ENCODE results near the gene FIP1L1. TPM values are rescaled to one million over a fixed set of nuclear protein-coding genes. Genes with fewer than 3 reads are reported as not detected.

FIP1L1 gene
- total and polyA plus RNA-seq, 2 of the 13 experiments (the other 11 are each of a cell fraction or from before 2014, with no cell fraction given): 14.9 to 69.4 TPM

DNA sequence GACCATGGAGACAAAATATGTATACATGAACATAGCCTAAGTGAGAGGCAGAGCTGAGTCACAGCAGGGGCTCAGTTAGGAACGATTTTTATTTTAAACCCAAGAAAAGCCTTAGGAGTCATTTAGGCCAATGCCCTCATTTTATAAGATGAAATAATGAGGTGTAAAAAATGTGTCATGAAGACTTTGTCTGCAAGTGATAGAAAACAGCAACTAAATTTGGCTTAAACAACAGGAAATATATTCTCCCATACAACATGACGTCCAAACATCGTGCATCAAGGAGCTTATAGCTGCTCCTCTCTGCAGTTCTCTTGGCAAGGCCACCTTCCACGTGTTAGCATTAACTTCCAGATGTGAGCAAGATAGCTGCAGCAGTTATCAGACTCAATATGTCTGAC lies 28.4 kb upstream of the FIP1L1 start:
- 94% methylated on average over 4 of the region's 4 CpGs for WGBS (ENCODE audit: low lambda C conversion rate)
- intact Hi-C loops (cut with micrococcal nuclease; ENCODE audit: unreplicated experiment): no loop called here
- ChIA-PET CTCF (ENCODE audit: low intra/inter-chr PET ratio, low total read pairs) (no interaction called here), POLR2A (no interaction called here)
- TF ChIP-seq BRD4 (CRISPR knock-in tag; IDR thresholded peaks at IDR 0.05) (no peak), FOSL1 (CRISPR knock-in tag; IDR thresholded peaks at IDR 0.05; ENCODE audit: borderline replicate concordance) (no peak), MTF2 (CRISPR knock-in tag; IDR thresholded peaks at IDR 0.05; ENCODE audit: borderline replicate concordance) (no peak)
- Histone ChIP-seq H3K9me3 (ENCODE audit: low read length) (no peaks in the 10 kb centered on the region), H3K9ac (ENCODE audit: insufficient read depth, low read depth, low read length) (no peak overlapping the region), H3K4me3 (replicated peaks in 1 of 3; ENCODE audit: insufficient read depth in 1 of 3, low read depth in 2 of 3, low read length in 3 of 3) (no peak overlapping the region), H3K36me3 (replicated peaks in 1 of 2; ENCODE audit: control insufficient read depth in 1 of 2, insufficient read depth in 2 of 2, low read length in 2 of 2) (peaks cover 0 to 3% of the 10 kb centered on the region in 2 experiments; a peak in 3 of 5 replicates), H3K27me3 (ENCODE audit: control insufficient read depth in 1 of 2, insufficient read depth in 2 of 2, low read length in 2 of 2) (no peaks in the 10 kb centered on the region), H3K79me2 (ENCODE audit: insufficient read depth, low read length) (no peaks in the 10 kb centered on the region), H3K27ac (ENCODE audit: extremely low read length, insufficient read depth, low read length) (no peak overlapping the region), H3K4me1 (ENCODE audit: insufficient read depth, low read length) (no peaks in the 10 kb centered on the region), H3K4me2 (ENCODE audit: low read depth, low read length) (no peak overlapping the region), H2AFZ (ENCODE audit: low read length) (no peak overlapping the region), H4K20me1 (ENCODE audit: insufficient read depth, low read length) (no peaks in the 10 kb centered on the region)
- FAIRE-seq: no peak
- BruUV-seq (replicated peaks): no TSS peak
- in situ Hi-C loops (cut with HindIII; ENCODE audit: extremely low pct_ligation_motif_present, low pct_unique_long_range_greater_than_20kb): no loop called here
- DNase-seq (ENCODE audit: low spot score): no peak
- no peak for ATAC-seq

DNA sequence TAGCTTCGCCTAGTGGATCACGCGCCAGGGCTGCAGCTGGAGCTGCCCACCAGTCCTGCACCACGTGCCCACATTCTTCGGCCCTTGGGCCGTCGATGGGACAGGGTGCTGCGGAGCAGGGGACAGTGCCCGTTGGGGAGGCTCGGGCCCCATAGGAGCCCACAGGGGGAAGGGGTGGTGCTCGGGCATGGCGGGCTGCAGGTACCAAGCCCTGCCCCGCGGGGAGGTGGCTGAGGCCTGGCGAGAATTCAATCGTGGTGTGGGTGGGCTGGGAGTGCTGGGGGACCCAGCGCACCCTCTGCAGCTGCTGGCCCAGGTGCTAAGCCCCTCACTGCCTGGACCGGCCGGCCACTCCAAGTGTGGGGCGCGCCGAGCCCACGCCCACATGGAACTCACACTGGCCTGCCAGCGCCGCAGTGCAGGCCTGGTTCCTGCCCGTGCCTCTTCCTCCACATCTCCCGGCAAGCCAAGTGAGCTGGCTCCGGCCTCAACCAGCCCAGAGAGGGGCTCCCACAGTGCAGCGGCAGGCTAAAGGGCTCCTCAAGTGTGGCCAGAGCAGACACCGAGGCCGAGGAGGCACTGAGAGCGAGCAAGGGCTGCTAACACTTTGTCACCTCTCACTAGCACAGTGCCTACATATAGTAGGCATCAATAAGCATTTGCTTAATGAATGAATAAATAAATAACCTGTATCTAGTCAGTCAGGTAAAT lies 23.3 kb upstream of the FIP1L1 start:
- in situ Hi-C loops (cut with HindIII; ENCODE audit: extremely low pct_ligation_motif_present, low pct_unique_long_range_greater_than_20kb): no loop called here
- WGBS (ENCODE audit: low lambda C conversion rate): over 99% methylated on average over 13 of the region's 32 CpGs

More for the DNA sequence above, 23.3 kb upstream of the FIP1L1 start:
- no peak overlapping the region for H3K4me3 ChIP-seq (replicated peaks in 1 of 3; ENCODE audit: insufficient read depth in 1 of 3, low read depth in 2 of 3, low read length in 3 of 3)
- H3K4me2 ChIP-seq (ENCODE audit: low read depth, low read length): no peak overlapping the region
- POLR2A ChIA-PET: no interaction called here
- H3K36me3 ChIP-seq (replicated peaks in 1 of 2; ENCODE audit: control insufficient read depth in 1 of 2, insufficient read depth in 2 of 2, low read length in 2 of 2): peaks cover 0 to 3% of the 10 kb centered on the region in 2 experiments; a peak in 3 of 5 replicates
- no peak overlapping the region for H3K27ac ChIP-seq (ENCODE audit: extremely low read length, insufficient read depth, low read length)
- peaks cover 6% of the 10 kb centered on the region; the same call in 1 of the 2 replicates for H3K4me1 ChIP-seq (ENCODE audit: insufficient read depth, low read length)
- intact Hi-C loops (cut with micrococcal nuclease; ENCODE audit: unreplicated experiment): no loop called here
- FAIRE-seq (no peak), DNase-seq (ENCODE audit: low spot score) (no peak), ATAC-seq (no peak)
- H3K9me3 ChIP-seq (ENCODE audit: low read length): no peaks in the 10 kb centered on the region
- no peak overlapping the region for H3K9ac ChIP-seq (ENCODE audit: insufficient read depth, low read depth, low read length)
- H4K20me1 ChIP-seq (ENCODE audit: insufficient read depth, low read length): no peaks in the 10 kb centered on the region
- no peaks in the 10 kb centered on the region for H3K27me3 ChIP-seq (ENCODE audit: control insufficient read depth in 1 of 2, insufficient read depth in 2 of 2, low read length in 2 of 2)
- TF ChIP-seq TCF12 (IDR thresholded peaks at IDR 0.05) (no peak), TCF12 (CRISPR knock-in tag; IDR thresholded peaks at IDR 0.05) (no peak), ZNF850 (CRISPR knock-in tag; conservative IDR thresholded peaks at IDR 0.05) (peak; percentile 72; the same call in 1 of the 2 replicates)
- TF ChIP-seq, protein P1, sequence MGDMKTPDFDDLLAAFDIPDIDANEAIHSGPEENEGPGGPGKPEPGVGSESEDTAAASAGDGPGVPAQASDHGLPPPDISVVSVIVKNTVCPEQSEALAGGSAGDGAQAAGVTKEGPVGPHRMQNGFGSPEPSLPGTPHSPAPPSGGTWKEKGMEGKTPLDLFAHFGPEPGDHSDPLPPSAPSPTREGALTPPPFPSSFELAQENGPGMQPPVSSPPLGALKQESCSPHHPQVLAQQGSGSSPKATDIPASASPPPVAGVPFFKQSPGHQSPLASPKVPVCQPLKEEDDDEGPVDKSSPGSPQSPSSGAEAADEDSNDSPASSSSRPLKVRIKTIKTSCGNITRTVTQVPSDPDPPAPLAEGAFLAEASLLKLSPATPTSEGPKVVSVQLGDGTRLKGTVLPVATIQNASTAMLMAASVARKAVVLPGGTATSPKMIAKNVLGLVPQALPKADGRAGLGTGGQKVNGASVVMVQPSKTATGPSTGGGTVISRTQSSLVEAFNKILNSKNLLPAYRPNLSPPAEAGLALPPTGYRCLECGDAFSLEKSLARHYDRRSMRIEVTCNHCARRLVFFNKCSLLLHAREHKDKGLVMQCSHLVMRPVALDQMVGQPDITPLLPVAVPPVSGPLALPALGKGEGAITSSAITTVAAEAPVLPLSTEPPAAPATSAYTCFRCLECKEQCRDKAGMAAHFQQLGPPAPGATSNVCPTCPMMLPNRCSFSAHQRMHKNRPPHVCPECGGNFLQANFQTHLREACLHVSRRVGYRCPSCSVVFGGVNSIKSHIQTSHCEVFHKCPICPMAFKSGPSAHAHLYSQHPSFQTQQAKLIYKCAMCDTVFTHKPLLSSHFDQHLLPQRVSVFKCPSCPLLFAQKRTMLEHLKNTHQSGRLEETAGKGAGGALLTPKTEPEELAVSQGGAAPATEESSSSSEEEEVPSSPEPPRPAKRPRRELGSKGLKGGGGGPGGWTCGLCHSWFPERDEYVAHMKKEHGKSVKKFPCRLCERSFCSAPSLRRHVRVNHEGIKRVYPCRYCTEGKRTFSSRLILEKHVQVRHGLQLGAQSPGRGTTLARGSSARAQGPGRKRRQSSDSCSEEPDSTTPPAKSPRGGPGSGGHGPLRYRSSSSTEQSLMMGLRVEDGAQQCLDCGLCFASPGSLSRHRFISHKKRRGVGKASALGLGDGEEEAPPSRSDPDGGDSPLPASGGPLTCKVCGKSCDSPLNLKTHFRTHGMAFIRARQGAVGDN (CRISPR knock-in tag; IDR thresholded peaks at IDR 0.05): peak; percentile 14; the same call in 1 of the 2 replicates
- BruUV-seq (replicated peaks): no TSS peak
- CTCF ChIA-PET (ENCODE audit: low intra/inter-chr PET ratio, low total read pairs): no interaction called here
- no peak overlapping the region for H2AFZ ChIP-seq (ENCODE audit: low read length)
- peaks cover 2% of the 10 kb centered on the region for H3K79me2 ChIP-seq (ENCODE audit: insufficient read depth, low read length)
